Thymus (tissue), 14 donors: ENCODE results near the gene KIF22. TPM values are rescaled to one million over a fixed set of nuclear protein-coding genes. Genes with fewer than 3 reads are reported as not detected.

Experiments
- DNase-seq, 9 donors: peaks; one replicate each; pipeline ENCODE4 v3.0.0-alpha.2; 2013; ENCODE audit warnings: low spot score in 9 of 9, low read depth in 6 of 9, missing footprints in 1 of 9
- H3K27ac ChIP-seq, 2 donors: one replicate each; pipeline ENCODE4 v1.5.1; 2013; ENCODE audit warnings: control low read depth in 1 of 2, low read depth in 1 of 2, low read length in 1 of 2, mild to moderate bottlenecking in 1 of 2, moderate library complexity in 1 of 2
- H3K27me3 ChIP-seq, 2 donors: one replicate each; pipeline ENCODE4 v1.5.1; 2013; ENCODE audit warnings: low read length in 1 of 2; ENCODE audit not compliant: control insufficient read depth in 2 of 2, insufficient read depth in 1 of 2
- H3K36me3 ChIP-seq, 2 donors: one replicate each; pipeline ENCODE4 v1.5.1; 2013; ENCODE audit warnings: low read length in 1 of 2, mild to moderate bottlenecking in 1 of 2, moderate library complexity in 1 of 2; ENCODE audit not compliant: control insufficient read depth in 2 of 2, insufficient read depth in 2 of 2
- H3K4me1 ChIP-seq, 2 donors: one replicate each; pipeline ENCODE4 v1.5.1; 2013; ENCODE audit warnings: low read length in 2 of 2; ENCODE audit not compliant: control insufficient read depth in 2 of 2, insufficient read depth in 2 of 2
- H3K4me3 ChIP-seq, 2 donors: one replicate each; pipeline ENCODE4 v1.5.1; 2013; ENCODE audit warnings: low read length in 2 of 2, control low read depth in 1 of 2, mild to moderate bottlenecking in 1 of 2
- H3K9me3 ChIP-seq, 2 donors: one replicate each; pipeline ENCODE4 v1.5.1; 2013; ENCODE audit warnings: low read length in 1 of 2, mild to moderate bottlenecking in 1 of 2; ENCODE audit not compliant: control insufficient read depth in 2 of 2, insufficient read depth in 1 of 2
- WGBS: extraction: QIAGEN DNeasy Blood & Tissue Kit; methylation state at CpG from one replicate; pipeline ENCODE4 v1.1.7; 2013; 5-methylcytosine and 5-hydroxymethylcytosine counted together
- long read RNA-seq, 10 donors: transcript quantifications; one replicate each; lab custom pipeline, GENCODE V29; 2026
- polyA plus RNA-seq: library from polyadenylated mRNA; stranded (reverse); fragments of 200-250 nt; gene quantifications from one replicate; pipeline ENCODE4 v1.2.3, GENCODE V29; 2013
- total RNA-seq: library from RNA; stranded (reverse); fragments of 120-200 nt; gene quantifications from one replicate; pipeline ENCODE4 v1.2.4, GENCODE V29; 2013
- donor health status: healthy.

KIF22 gene
- 105 TPM for total RNA-seq
- 82.5 TPM for polyA plus RNA-seq
- long read RNA-seq, donor 1, partial matches to known transcripts = 0 of 1 reads
- long read RNA-seq, donor 1, other reads (novel, unspliced or antisense) = 0 of 1 reads
- long read RNA-seq, donor 2 = 0 reads
- long read RNA-seq, donor 3, transcript KIF22-201 (14 exons, 2,113 nt) = major isoform, 49 of 154 reads
- long read RNA-seq, donor 3, partial matches to known transcripts = 105 of 154 reads
- long read RNA-seq, donor 3, other reads (novel, unspliced or antisense) = 0 of 154 reads
- long read RNA-seq, donor 4, transcript KIF22-201 (14 exons, 2,113 nt) = major isoform, 7 of 37 reads
- long read RNA-seq, donor 4, partial matches to known transcripts = 30 of 37 reads
- long read RNA-seq, donor 4, other reads (novel, unspliced or antisense) = 0 of 37 reads
- long read RNA-seq, donor 5, transcript KIF22-201 (14 exons, 2,113 nt) = major isoform, 33 of 118 reads
- long read RNA-seq, donor 5, partial matches to known transcripts = 84 of 118 reads
- long read RNA-seq, donor 5, other reads (novel, unspliced or antisense) = 0 of 118 reads
- long read RNA-seq, donor 6, transcript KIF22-201 (14 exons, 2,113 nt) = major isoform, 35 of 111 reads
- long read RNA-seq, donor 6, partial matches to known transcripts = 76 of 111 reads
- long read RNA-seq, donor 6, other reads (novel, unspliced or antisense) = 0 of 111 reads
- long read RNA-seq, donor 7, transcript KIF22-201 (14 exons, 2,113 nt) = major isoform, 46 of 80 reads
- long read RNA-seq, donor 7, partial matches to known transcripts = 34 of 80 reads
- long read RNA-seq, donor 7, other reads (novel, unspliced or antisense) = 0 of 80 reads
- long read RNA-seq, donor 8, transcript KIF22-201 (14 exons, 2,113 nt) = major isoform, 10 of 24 reads
- long read RNA-seq, donor 8, partial matches to known transcripts = 14 of 24 reads
- long read RNA-seq, donor 8, other reads (novel, unspliced or antisense) = 0 of 24 reads
- long read RNA-seq, donor 9, transcript KIF22-201 (14 exons, 2,113 nt) = major isoform, 29 of 57 reads
- long read RNA-seq, donor 9, partial matches to known transcripts = 28 of 57 reads
- long read RNA-seq, donor 9, other reads (novel, unspliced or antisense) = 0 of 57 reads
- long read RNA-seq, donor 10, transcript KIF22-201 (14 exons, 2,113 nt) = major isoform, 29 of 62 reads
- long read RNA-seq, donor 10, partial matches to known transcripts = 33 of 62 reads
- long read RNA-seq, donor 10, other reads (novel, unspliced or antisense) = 0 of 62 reads

DNA sequence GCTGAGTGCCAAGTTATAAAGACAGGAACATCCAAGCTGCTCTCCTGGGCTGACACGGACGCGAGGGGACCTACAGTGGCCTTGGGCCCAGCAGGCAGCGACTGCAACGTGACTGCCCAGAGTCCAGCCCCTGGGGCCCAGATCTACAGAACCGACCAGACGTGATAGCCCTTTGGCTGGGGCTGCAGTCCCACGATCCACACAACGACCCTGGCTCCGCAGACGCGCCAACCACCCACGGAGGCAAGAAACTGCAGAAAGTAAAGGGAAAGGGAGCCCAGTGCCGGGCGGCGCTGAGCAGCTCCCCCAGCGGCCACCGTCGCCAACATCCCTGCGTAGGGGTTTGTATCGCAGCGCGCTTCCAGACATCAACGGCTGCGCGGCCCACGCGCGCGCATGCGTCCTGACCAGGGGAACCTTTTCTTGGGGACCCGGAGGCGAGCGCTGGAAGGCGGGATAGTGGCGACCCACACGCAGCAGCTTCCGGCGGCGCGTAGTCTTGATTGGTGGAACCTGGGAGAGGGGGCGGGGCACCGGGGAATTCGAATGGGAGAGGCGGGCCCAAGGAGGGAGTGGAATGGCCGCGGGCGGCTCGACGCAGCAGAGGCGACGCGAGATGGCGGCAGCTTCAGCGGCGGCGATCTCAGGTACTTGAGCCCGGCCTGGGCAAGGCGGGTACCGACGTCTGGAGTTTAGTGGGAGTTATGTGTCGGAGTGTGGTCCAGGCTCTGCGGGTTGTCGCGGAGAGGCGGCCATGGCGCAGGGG, at the start of gene KIF22:
Gene KIF22 (plus strand): TSS at position 569 of the 766 bp plus-strand sequence. CDS start 9 bp downstream, at position 578.
- peak; percentile 98 to 100 (median 99) for DNase-seq
- H3K9me3 ChIP-seq = no peaks in the 10 kb centered on the region
- peaks cover 18 to 44% of the 10 kb centered on the region in 2 donors for H3K4me1 ChIP-seq
- 3% methylated on average over 67 of the region's 67 CpGs for WGBS
- H3K36me3 ChIP-seq = peaks cover 6 to 24% of the 10 kb centered on the region in 2 donors
- H3K27ac ChIP-seq = peak within 1 kb of the TSS; percentile 95 to 97
- H3K27me3 ChIP-seq = no peaks in the 10 kb centered on the region
- H3K4me3 ChIP-seq = peak within 1 kb of the TSS; percentile 72 to 77

DNA sequence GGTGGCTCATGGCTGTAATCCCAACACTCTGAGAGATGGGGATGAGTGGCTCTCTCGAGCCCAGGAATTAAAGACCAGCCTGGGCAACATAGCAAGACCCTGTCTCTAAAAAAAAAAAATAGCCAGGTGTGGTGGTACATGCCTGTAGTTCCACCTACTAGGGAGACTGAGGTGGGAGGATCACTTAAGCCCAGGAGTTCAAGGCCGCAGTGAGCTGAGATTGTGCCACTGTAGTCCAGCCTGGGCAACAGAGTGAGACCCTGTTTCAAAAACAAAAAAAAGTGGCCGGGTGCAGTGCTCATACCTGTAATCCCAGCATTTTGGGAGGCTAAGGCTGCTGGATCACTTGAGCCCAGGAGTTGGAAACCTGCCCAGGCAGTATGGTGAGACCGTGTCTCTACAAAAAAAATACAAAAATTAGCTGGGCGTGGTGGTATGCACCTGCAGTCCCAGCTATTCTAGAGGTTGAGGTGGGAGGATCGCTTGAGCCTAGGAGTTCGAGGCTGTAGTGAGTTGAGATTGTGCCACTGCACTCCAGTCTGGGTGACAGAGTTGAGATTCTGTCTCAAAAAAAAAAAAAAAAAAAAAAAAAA, 47.8 kb upstream of the KIF22 start:
- 85% methylated on average over 7 of the region's 7 CpGs for WGBS
- H3K4me1 ChIP-seq = peaks cover 26 to 69% of the 10 kb centered on the region in 2 donors
- H3K4me3 ChIP-seq = no peak overlapping the region
- H3K27me3 ChIP-seq = no peaks in the 10 kb centered on the region
- DNase-seq = no peak
- H3K9me3 ChIP-seq = peaks cover 0 to 8% of the 10 kb centered on the region in 2 donors
- H3K36me3 ChIP-seq = peaks cover 13 to 20% of the 10 kb centered on the region in 2 donors
- no peak overlapping the region for H3K27ac ChIP-seq

DNA sequence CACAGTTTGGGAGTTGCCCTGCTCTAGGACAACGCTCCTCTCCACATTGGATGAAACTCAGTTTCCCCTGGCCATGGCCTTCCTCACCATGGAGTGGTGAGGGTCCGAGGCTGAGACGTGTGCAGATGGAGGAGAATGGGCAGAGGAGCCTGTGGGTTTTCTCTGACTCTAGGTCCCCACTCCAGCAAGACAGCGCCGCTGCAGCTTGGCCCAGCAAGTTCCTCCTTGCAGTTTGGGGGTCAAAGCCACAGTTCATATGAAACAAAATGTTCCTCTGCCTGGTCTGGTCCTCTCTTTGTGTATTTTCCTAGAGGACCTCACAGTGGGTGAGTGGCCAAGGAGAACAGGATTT, 47.1 kb upstream of the KIF22 start:
- no peak for DNase-seq
- Histone ChIP-seq H3K36me3 (peaks cover 13 to 20% of the 10 kb centered on the region in 2 donors), H3K27me3 (no peaks in the 10 kb centered on the region), H3K27ac (peak overlapping the region in 1 of 2 donors; percentile 69), H3K4me3 (no peak overlapping the region), H3K9me3 (peaks cover 0 to 13% of the 10 kb centered on the region in 2 donors), H3K4me1 (peaks cover 22 to 63% of the 10 kb centered on the region in 2 donors)
- WGBS = 85% methylated on average over 5 of the region's 5 CpGs

DNA sequence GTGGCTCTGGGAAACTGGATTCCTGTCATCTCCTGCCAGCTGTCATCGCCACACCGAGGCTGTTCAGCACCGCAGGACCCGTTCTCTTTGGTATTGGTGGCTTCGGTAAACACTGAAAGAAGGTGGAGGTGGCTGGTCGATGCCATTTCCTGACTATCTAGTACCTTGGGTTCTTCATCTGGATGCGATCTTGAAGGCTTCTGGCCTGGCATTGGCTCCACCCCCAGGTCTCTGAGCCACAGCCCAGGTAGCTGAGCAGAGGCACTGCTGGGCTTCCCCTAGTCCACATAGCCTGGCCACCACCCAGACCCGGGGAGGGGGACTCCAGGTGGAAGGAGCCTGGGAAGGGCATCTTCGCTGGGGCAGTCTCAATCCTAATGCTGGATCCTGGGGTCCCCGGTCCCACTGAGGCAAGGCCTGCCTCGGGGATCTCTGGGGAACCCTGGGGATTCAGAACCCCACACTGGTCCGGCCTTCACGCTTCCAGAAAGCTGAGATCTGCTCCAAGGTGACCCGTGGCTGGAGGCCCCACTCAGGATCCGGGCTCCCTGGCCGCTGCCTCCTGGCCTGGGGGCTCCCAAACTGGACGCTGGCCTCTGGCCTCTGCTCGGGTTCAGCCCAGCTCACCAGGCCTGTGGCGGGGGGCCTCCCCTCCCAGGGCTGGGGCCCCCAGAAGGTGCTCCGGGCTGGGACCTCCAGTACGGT, 46.6 kb upstream of the KIF22 start:
- H3K27ac ChIP-seq = peak overlapping the region; percentile 73 to 75

DNA sequence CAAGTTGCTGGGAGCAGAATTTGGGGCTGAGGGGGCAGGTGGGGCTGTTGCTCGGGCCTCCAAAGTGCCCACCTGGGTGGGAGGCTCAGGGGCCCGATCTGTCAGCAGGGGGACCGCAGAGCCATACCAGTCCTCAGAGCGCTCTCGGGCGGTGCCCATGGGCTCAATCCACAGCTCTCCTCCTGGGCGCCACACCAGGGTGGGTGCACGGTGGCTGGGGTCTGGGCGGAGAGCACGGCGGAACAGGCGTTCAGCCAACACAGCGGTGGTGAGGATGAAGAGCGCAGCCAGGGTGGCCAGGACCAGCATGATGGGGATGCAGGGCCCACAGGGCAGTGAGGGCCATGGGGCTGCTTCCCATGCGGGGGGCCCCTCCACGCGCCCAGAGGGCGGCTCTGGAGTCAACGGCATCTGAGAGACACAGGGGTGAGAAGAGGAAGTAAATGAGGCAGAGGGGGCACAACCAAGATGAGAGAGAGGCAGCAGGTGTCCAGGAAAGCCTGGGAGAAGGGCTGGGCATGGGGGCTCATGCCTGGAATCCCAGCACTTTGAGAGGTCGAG, 45.9 kb upstream of the KIF22 start:
- Histone ChIP-seq H3K27ac (peak overlapping the region; percentile 75 to 93), H3K4me3 (peak overlapping the region; percentile 75 to 84), H3K9me3 (peaks cover 0 to 17% of the 10 kb centered on the region in 2 donors), H3K4me1 (peaks cover 22 to 57% of the 10 kb centered on the region in 2 donors), H3K36me3 (peaks cover 13 to 20% of the 10 kb centered on the region in 2 donors), H3K27me3 (no peaks in the 10 kb centered on the region)
- peak in 1 of 9 donors; percentile 49 for DNase-seq
- 60% methylated on average over 20 of the region's 20 CpGs for WGBS

More for the DNA sequence above, 46.6 kb upstream of the KIF22 start:
- Histone ChIP-seq H3K36me3 (peaks cover 13 to 20% of the 10 kb centered on the region in 2 donors), H3K27me3 (no peaks in the 10 kb centered on the region), H3K4me1 (peaks cover 22 to 58% of the 10 kb centered on the region in 2 donors), H3K9me3 (peaks cover 0 to 17% of the 10 kb centered on the region in 2 donors), H3K4me3 (peak overlapping the region in 1 of 2 donors; percentile 84)
- DNase-seq = no peak
- 89% methylated on average over 21 of the region's 21 CpGs for WGBS

DNA sequence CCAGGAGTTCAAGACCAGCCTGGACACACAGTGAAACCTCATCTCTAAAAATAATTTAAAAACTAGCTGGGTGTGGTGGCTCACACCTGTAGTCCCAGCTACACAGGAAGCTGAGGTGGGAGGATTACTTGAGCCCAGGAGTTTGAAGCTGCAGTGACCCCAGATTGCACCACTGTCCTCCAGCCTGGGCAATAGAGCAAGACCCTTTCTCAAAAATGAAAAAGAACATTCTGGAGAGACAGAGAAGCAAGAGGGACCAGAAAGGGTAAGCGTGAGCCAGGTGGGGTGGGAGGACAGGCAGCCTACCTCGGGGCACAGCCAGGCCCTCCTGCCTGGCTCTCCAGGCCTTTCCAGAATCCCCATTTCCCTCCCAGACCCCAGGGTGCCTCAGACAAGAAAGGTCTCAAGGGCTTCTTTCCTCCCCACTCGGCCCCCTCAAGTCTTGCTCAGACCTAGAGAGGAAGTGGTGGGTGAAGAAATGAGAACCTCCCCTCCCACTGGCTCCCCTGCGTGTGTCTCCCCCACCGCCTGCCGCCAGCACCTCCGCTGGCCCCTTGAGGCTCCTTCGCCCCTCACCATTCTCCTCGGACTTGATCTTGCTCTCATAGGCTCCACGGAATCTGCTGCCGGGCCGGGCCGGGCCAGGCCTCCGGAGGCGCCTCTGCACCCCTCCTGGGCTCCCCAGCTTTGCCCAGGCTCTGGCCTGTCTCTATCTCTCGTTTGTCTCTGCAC, 45.3 kb upstream of the KIF22 start:
- Histone ChIP-seq H3K27me3 (no peaks in the 10 kb centered on the region), H3K4me3 (peak overlapping the region; percentile 75 to 84), H3K9me3 (peaks cover 0 to 17% of the 10 kb centered on the region in 2 donors), H3K4me1 (peaks cover 22 to 57% of the 10 kb centered on the region in 2 donors), H3K36me3 (peaks cover 13 to 20% of the 10 kb centered on the region in 2 donors), H3K27ac (peak overlapping the region; percentile 75 to 93)
- peak in 6 of 9 donors; percentile 37 to 80 (median 50) for DNase-seq
- WGBS = 9% methylated on average over 16 of the region's 16 CpGs

DNA sequence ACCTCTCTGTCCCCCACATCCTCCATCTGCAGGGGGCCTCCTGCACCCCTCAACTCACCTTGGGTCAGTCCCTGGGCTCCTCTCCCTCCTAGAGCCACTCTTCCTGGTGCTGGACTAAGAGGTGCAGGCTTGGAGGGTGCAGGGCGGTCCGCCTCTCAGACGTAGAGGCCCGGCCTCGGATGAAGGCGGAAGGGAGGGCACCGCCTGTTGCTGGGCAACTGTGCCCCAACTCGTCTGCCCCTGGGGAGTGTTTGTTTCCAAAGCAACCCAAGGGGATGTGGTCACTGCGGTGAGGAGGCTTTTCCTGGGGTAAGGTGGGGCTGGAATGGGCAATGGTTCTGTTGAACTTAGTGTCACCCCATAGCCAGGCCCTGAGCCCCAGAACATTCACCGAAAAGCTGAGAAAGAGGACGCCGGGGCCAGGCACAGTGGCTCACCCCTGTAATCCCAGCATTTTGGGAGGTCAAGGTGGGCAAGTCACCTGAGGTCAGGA, 44.7 kb upstream of the KIF22 start, which contains the start of gene C16orf54:
Gene C16orf54 (minus strand): TSS at position 138 of the 493 bp plus-strand sequence. CDS start 1,039 bp downstream, outside the sequence.
- Histone ChIP-seq H3K9me3 (peaks cover 0 to 17% of the 10 kb centered on the region in 2 donors), H3K36me3 (peaks cover 13 to 20% of the 10 kb centered on the region in 2 donors), H3K27me3 (no peaks in the 10 kb centered on the region), H3K27ac (peak within 1 kb of the TSS; percentile 75 to 93), H3K4me3 (peak within 1 kb of the TSS; percentile 75 to 84), H3K4me1 (peaks cover 22 to 53% of the 10 kb centered on the region in 2 donors)
- WGBS = 8% methylated on average over 12 of the region's 12 CpGs
- peak; percentile 54 to 92 (median 73) for DNase-seq
